HK-2 (cell line): ENCODE measurements around the gene PTPN1.

ENCODE experiments used
- DNase-seq: peaks from one replicate; pipeline ENCODE4 v3.0.0-alpha.2; 2018; ENCODE audit not compliant: unreplicated experiment

The PTPN1 gene

GRCh38 chr20:50513169-50514034 lies 3.2 kb downstream of the PTPN1 start:
- DNase-seq = no peak

- no peak for DNase-seq
These were observed 3.8 kb downstream of the PTPN1 start for GRCh38 chr20:50514035-50514337.

- DNase-seq = no peak
These were observed 4.6 kb downstream of the PTPN1 start for GRCh38 chr20:50514750-50515149.

GRCh38 chr20:50515471-50516106 lies 5.4 kb downstream of the PTPN1 start:
- no peak for DNase-seq

GRCh38 chr20:50516180-50516934 lies 6.2 kb downstream of the PTPN1 start:
- DNase-seq = no peak

- no peak for DNase-seq
These were observed 7.0 kb downstream of the PTPN1 start for GRCh38 chr20:50516935-50517816.

GRCh38 chr20:50517817-50518154 lies 7.6 kb downstream of the PTPN1 start:
- DNase-seq = no peak

- no peak for DNase-seq
These were observed 8.1 kb downstream of the PTPN1 start for GRCh38 chr20:50518270-50518721.

GRCh38 chr20:50519036-50519762 lies 9.0 kb downstream of the PTPN1 start:
- DNase-seq = no peak

GRCh38 chr20:50520222-50520880 lies 10.2 kb downstream of the PTPN1 start:
- DNase-seq = no peak

- DNase-seq = no peak
These were observed 11.3 kb downstream of the PTPN1 start for GRCh38 chr20:50521221-50522052.

GRCh38 chr20:50522053-50522674 lies 12.0 kb downstream of the PTPN1 start:
- no peak for DNase-seq

- DNase-seq = no peak
These were observed 13.5 kb downstream of the PTPN1 start for GRCh38 chr20:50523552-50524167.

GRCh38 chr20:50525681-50526080 lies 15.5 kb downstream of the PTPN1 start:
- DNase-seq = no peak

- no peak for DNase-seq
These were observed 16.3 kb downstream of the PTPN1 start for GRCh38 chr20:50526403-50526989.

GRCh38 chr20:50527068-50527605 lies 17.0 kb downstream of the PTPN1 start:
- no peak for DNase-seq

- DNase-seq = no peak
These were observed 17.9 kb downstream of the PTPN1 start for GRCh38 chr20:50528129-50528528.

GRCh38 chr20:50528804-50529351 lies 18.7 kb downstream of the PTPN1 start:
- DNase-seq = no peak
